Effector memory CD8-positive, alpha-beta T cell (primary cell): ENCODE results near the gene OR52N2.

Source experiments
- ATAC-seq: fragments of 150-1000 bp; cut with Tn5 transposase; replicated peaks from 2 replicates; pipeline ENCODE4 v1.10.0; 2021; ENCODE audit warnings: mild to moderate bottlenecking, moderate library complexity
- DNase-seq, 3 experiments: peaks; one replicate each; pipeline ENCODE4 v3.0.0; 2021
- H3K27ac Mint-ChIP-seq, 2 donors: one replicate each; pipeline ENCODE4 v1.8.0; 2022; ENCODE audit warnings: mild to moderate bottlenecking in 2 of 2, mixed read lengths in 2 of 2, moderate library complexity in 2 of 2
- H3K27me3 Mint-ChIP-seq, 2 donors: one replicate each; pipeline ENCODE4 v1.8.0; 2022; ENCODE audit warnings: mixed read lengths in 2 of 2
- H3K36me3 Mint-ChIP-seq: one replicate; pipeline ENCODE4 v1.8.0; 2022; ENCODE audit warnings: mild to moderate bottlenecking, moderate library complexity, mixed read lengths; ENCODE audit not compliant: insufficient read depth
- H3K4me1 Mint-ChIP-seq, 2 donors: one replicate each; pipeline ENCODE4 v1.8.0; 2022; ENCODE audit warnings: low read depth in 2 of 2, mixed read lengths in 2 of 2
- H3K4me3 Mint-ChIP-seq, 2 donors: one replicate each; pipeline ENCODE4 v1.8.0; 2022; ENCODE audit warnings: mild to moderate bottlenecking in 2 of 2, mixed read lengths in 2 of 2, moderate library complexity in 2 of 2
- H3K9me3 Mint-ChIP-seq, 2 donors: one replicate each; pipeline ENCODE4 v1.8.0; 2022; ENCODE audit warnings: mixed read lengths in 2 of 2
- total RNA-seq, 9 experiments: gene quantifications; one replicate each; lab custom pipeline; 2026; lab: John Stamatoyannopoulos, UW

OR52N2 gene
- total RNA-seq, result 0 reads per million in 9 experiments

DNA sequence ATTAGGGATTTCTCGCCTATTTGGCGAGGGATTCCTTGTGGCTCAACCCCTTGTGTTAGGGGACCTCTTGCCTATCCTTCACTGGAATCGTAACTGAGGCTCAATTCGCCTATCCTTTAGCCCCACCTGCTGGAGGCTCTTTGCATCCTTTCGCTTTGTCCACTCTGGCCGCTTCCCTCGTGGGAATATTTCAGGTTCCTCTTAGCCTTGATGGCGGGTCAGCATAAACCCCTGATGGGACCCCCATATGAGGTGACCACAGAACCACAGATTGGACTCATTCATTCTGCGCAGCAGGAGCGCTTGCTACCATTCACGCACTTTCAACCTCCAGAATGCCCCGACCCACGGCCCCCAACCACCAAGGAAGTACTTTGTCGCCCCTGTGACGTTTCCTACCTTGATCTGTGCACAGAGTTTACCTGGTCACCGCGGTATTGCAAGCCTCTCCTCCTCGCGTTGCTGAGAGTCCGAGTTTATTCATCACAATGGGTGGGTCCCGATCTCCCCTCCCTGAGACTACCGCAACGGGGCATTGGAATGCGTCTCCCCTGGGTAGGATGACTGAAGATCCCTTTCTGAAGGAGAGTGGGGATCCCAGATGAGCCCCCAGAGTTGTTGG, at the start of gene OR52N2:
TSS of gene OR52N2 (plus strand) at position 425 of the 622 bp plus-strand sequence. CDS start 11,412 bp downstream, outside the sequence.
- peak within 1 kb of the TSS; percentile 84 to 87 for H3K4me3 Mint-ChIP-seq
- H3K27ac Mint-ChIP-seq, result peak within 1 kb of the TSS; percentile 47 to 81
- DNase-seq (peak; percentile 69 to 74 (median 70)), ATAC-seq (peak; percentile 94)
- H3K4me1 Mint-ChIP-seq, result peaks cover 8 to 11% of the 10 kb centered on the region in 2 donors
- peaks cover 29 to 45% of the 10 kb centered on the region in 2 donors for H3K27me3 Mint-ChIP-seq
- H3K9me3 Mint-ChIP-seq, result no peaks in the 10 kb centered on the region
- H3K36me3 Mint-ChIP-seq, result no peaks in the 10 kb centered on the region

DNA sequence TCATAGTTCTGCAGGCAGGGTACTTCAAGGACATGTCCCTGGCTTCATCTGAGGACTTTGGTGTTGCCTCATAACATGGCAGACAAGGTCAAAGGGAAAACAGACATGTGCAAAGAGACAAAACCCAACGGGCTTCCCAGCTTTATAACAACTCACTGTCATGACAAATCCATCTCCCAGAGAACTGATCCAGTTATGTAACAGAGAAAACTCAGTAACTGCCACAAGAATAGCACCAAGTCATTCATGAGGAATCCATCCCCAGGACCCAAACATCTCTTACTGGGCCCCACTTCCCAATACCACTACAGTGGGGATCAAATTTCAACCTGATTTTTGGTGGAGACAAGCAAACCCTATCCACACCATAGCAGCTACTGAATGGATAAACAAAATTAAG, 41.7 kb upstream of the OR52N2 start:
- no peak overlapping the region for H3K27ac Mint-ChIP-seq
- no peak for ATAC-seq
- no peaks in the 10 kb centered on the region for H3K9me3 Mint-ChIP-seq
- no peak for DNase-seq
- H3K4me3 Mint-ChIP-seq, result no peak overlapping the region
- H3K4me1 Mint-ChIP-seq, result no peaks in the 10 kb centered on the region
- H3K27me3 Mint-ChIP-seq, result no peaks in the 10 kb centered on the region
- H3K36me3 Mint-ChIP-seq, result no peaks in the 10 kb centered on the region

DNA sequence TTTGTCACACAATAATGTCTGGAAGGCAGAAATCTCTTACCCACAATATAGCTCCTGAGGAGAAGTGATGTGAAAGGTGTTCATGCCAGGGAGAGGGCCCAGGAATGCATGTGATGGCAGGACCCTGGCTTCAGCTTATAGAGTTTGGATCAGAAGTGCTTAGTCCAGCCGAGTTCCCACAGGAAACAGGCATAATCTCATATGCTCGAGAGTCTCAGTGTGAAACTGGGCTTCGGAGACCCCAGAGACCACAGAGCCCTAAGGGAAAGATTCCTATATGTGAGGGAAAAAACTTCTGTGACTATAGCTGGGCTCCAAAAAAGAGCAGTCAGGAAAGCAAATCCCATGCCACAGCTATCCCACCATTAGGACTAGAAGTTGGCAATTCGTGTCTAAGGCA, 25.5 kb upstream of the OR52N2 start, which contains the start of gene OR52N5:
TSS of gene OR52N5 (minus strand) at position 101 of the 400 bp plus-strand sequence. CDS start 4,721 bp downstream, outside the sequence.
- H3K36me3 Mint-ChIP-seq, result no peaks in the 10 kb centered on the region
- no peak within 1 kb of the TSS for H3K27ac Mint-ChIP-seq
- H3K9me3 Mint-ChIP-seq, result no peaks in the 10 kb centered on the region
- peaks cover 16 to 26% of the 10 kb centered on the region in 2 donors for H3K27me3 Mint-ChIP-seq
- H3K4me3 Mint-ChIP-seq, result no peak within 1 kb of the TSS
- ATAC-seq (no peak), DNase-seq (no peak)
- no peaks in the 10 kb centered on the region for H3K4me1 Mint-ChIP-seq

DNA sequence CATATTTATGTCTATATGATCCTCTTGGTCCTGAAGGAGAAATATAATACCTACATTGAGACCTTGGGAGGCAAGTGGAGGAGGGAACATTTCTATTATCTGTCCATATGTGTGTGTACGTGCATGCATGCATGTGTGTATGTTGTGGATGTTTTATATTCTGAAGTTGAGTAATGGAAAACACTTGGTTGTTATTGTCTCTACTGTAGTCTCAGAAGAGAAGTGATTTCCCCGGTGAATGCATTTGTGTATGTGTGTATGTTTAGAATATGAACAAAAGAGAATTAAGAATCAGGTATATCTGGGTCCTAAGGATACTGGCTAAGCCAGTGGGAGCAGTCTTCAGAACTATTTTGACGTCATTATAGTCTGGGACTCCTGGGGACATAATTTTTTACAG, 17.6 kb upstream of the OR52N2 start, which contains the start of gene OR52N1:
TSS of gene OR52N1 (minus strand) at position 101 of the 400 bp plus-strand sequence. CDS start 2,449 bp downstream, outside the sequence.
- H3K36me3 Mint-ChIP-seq, result no peaks in the 10 kb centered on the region
- DNase-seq (no peak), ATAC-seq (no peak)
- no peaks in the 10 kb centered on the region for H3K9me3 Mint-ChIP-seq
- no peaks in the 10 kb centered on the region for H3K4me1 Mint-ChIP-seq
- no peak within 1 kb of the TSS for H3K27ac Mint-ChIP-seq
- H3K4me3 Mint-ChIP-seq, result no peak within 1 kb of the TSS
- H3K27me3 Mint-ChIP-seq, result peaks cover 21 to 23% of the 10 kb centered on the region in 2 donors

DNA sequence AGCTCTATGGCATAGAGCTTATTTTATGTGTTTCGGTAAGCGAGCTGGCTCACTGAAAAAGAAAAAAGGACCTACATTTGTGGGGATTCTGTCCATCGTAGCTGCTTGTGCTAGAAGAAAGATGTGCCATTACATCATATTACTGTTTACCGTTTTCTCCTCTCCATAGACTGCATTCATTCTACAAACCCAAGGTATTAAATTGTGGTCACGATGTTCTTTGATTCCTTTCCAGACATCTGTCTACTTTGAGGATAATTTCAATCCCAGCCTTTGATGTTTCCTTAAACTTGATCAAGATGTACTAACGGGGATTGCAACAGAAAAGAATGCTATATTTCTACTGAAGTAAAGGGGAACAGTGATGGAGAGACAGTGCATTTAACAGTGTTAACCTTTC, 12.2 kb upstream of the OR52N2 start:
- Mint-ChIP-seq H3K4me3 (no peak overlapping the region), H3K36me3 (no peaks in the 10 kb centered on the region), H3K9me3 (no peaks in the 10 kb centered on the region), H3K4me1 (no peaks in the 10 kb centered on the region), H3K27ac (no peak overlapping the region), H3K27me3 (peaks cover 42 to 46% of the 10 kb centered on the region in 2 donors)
- ATAC-seq (no peak), DNase-seq (no peak)

DNA sequence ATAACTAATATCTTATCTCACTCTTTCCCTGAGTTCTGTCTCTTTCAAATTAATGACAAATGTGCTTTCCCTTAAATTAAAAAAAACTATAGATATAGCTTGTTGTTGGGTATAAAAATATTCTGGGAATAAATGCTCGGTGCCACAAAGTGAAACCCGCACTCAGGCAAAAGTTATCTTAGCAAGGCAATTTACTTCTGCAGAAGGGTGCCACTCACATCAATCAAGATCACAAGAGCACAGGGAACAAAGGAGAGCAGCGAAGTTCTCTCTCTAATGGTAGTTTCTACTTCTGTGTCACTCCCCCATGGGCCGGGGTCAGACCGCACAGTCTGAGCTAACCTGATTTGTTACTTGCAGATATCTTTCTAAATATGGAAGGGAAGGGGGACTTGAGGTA, 4.7 kb upstream of the OR52N2 start:
- Mint-ChIP-seq H3K27ac (no peak overlapping the region), H3K4me1 (peaks cover 4 to 7% of the 10 kb centered on the region in 2 donors), H3K9me3 (no peaks in the 10 kb centered on the region), H3K4me3 (no peak overlapping the region), H3K27me3 (peaks cover 30 to 49% of the 10 kb centered on the region in 2 donors), H3K36me3 (no peaks in the 10 kb centered on the region)
- DNase-seq (no peak), ATAC-seq (no peak)

DNA sequence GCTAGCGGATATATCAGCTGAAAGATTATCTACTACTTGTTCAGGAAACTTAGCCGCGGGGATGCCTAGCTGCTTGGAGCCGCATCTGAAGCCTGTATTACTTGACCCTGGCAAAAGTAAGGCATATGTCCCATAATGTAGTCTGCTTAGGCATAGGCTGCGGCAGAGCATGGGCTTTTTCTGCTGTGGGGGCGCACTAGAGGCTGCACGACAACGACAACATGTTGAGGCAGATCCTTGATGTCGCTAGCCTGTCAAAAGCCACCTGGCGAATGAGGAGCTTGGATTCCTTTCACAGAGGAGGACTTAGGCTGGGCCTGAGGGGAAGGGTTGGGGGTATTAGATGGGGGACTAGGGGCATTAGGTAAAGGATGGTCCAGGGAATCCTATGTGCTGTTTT, 1.1 kb upstream of the OR52N2 start:
- Mint-ChIP-seq H3K36me3 (no peaks in the 10 kb centered on the region), H3K9me3 (no peaks in the 10 kb centered on the region), H3K4me1 (peaks cover 8 to 11% of the 10 kb centered on the region in 2 donors), H3K27ac (no peak overlapping the region), H3K27me3 (peaks cover 29 to 52% of the 10 kb centered on the region in 2 donors), H3K4me3 (no peak overlapping the region)
- no peak for DNase-seq
- no peak for ATAC-seq

DNA sequence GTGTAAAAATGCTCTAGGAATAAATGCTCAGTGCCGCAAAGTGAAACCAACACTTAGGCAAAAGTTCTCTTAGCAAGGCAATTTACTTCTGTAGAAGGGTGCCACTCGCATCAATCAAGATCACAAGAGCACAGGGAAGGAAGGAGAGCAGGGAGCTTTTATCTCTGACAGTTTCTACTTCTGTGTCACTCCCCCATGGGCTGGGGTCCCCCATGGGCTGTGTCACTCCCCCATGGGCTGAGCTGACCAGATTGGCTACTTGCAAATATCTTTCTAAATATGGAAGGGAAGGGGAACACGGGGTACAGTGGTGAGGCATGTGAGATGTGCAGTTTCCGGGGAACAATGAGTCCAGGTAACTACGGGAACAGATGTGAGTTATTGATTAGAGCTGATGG, 397 bp downstream of the OR52N2 start:
- ATAC-seq, result peak; percentile 26
- H3K36me3 Mint-ChIP-seq, result no peaks in the 10 kb centered on the region
- peaks cover 8 to 11% of the 10 kb centered on the region in 2 donors for H3K4me1 Mint-ChIP-seq
- peaks cover 29 to 43% of the 10 kb centered on the region in 2 donors for H3K27me3 Mint-ChIP-seq
- H3K27ac Mint-ChIP-seq, result peak overlapping the region; percentile 47 to 81
- no peaks in the 10 kb centered on the region for H3K9me3 Mint-ChIP-seq
- peak overlapping the region; percentile 84 to 87 for H3K4me3 Mint-ChIP-seq
- no peak for DNase-seq

DNA sequence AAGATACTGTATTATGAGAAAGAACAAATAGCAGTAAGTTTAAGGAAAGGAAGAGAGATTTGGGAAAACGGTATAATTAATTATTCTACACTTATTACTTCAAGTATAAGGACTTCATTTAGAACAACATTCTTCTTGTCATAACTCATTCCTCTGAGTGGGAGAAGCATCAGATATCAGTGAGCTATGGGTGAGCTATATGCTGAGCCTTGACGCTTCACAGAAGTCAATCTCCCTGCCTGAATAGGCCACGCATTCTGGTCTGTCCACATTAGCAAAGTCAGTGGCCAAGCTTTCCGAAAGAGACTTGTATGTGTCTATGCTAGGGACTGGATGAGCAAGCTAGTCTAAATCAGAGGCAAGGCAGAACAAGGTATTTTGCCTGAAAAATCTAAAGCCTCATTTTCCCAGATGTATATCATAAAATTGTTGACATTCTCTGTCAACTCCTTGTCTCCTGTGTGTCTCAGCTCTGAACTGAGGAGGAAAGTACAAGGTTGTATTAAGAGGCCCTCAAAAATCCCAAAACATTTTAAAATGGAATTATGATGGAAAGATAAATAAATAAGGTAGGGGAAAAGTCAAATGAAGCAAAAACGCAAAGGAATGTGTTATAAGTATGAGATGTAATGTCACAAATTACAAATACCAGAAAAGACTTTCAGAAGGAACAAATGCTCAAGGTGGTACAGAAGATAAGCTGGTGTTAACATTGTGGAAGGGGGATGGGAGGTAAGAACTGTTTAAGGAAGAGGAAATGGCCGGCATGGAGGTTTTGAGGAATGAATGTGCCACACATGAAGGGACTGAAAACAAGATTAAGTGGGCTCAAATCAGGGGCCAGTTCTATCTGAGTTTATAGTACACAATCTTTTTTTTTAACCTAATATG, 1.4 kb downstream of the OR52N2 start:
- Mint-ChIP-seq H3K36me3 (no peaks in the 10 kb centered on the region), H3K9me3 (no peaks in the 10 kb centered on the region), H3K27ac (no peak overlapping the region), H3K4me3 (no peak overlapping the region), H3K4me1 (peaks cover 8 to 11% of the 10 kb centered on the region in 2 donors), H3K27me3 (peaks cover 29 to 39% of the 10 kb centered on the region in 2 donors)
- ATAC-seq (no peak), DNase-seq (no peak)

DNA sequence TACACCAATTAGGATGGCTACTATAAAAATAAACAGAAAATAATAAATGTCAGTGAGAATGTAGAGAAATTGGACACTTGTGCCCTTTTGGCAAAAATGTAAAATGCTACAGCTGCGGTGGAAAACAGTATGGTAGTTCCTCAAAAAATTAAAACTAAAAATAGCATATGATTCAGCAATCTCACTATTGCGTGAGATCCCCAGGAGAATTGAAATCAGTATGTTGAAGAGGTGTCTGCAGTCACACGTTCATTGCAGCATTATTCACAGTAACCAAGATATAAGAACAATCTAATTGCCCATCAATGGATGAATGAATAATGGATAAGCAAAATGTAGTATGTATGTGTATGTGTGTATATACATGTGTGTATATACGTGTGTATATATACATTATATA, 6.8 kb downstream of the OR52N2 start:
- Mint-ChIP-seq H3K27ac (no peak overlapping the region), H3K36me3 (no peaks in the 10 kb centered on the region), H3K4me3 (no peak overlapping the region), H3K9me3 (no peaks in the 10 kb centered on the region), H3K27me3 (peaks cover 3 to 9% of the 10 kb centered on the region in 2 donors), H3K4me1 (peaks cover 2 to 8% of the 10 kb centered on the region in 2 donors)
- ATAC-seq (no peak), DNase-seq (no peak)

DNA sequence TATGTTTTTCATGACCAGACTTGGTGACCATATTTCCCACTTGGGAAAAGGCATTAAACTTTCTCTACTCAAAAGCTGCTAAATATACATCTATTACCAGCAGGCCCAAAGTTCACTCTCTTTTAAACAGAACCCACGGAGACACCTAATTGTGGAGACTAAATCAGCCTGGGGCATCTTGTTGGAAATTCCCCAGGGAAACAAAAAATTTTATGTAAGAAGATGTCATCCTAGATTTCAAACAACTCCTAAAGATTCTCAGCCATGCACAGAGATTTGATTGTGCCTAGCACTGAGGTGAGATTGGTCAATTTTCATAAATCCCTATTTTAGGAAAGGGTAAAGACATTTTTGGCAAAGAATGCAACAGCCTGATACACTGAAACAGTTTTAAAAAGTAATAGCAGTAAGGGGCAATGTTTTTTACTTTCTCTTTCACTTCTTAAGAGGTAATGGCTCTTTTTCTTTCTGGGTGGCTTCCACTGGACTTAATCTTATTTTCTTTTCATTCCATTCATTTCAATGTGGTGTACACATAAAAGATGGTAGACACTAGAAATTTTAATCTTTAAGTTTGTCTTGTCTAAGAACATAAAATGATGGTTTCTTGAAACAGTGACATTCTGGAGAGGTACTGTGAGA, 9.6 kb downstream of the OR52N2 start:
- peaks cover 2 to 8% of the 10 kb centered on the region in 2 donors for H3K4me1 Mint-ChIP-seq
- peak overlapping the region; percentile 66 to 77 for H3K4me3 Mint-ChIP-seq
- DNase-seq, result no peak
- peaks cover 5 to 9% of the 10 kb centered on the region in 2 donors for H3K27me3 Mint-ChIP-seq
- H3K27ac Mint-ChIP-seq, result peak overlapping the region; percentile 44 to 77
- no peak for ATAC-seq
- no peaks in the 10 kb centered on the region for H3K36me3 Mint-ChIP-seq
- no peaks in the 10 kb centered on the region for H3K9me3 Mint-ChIP-seq

DNA sequence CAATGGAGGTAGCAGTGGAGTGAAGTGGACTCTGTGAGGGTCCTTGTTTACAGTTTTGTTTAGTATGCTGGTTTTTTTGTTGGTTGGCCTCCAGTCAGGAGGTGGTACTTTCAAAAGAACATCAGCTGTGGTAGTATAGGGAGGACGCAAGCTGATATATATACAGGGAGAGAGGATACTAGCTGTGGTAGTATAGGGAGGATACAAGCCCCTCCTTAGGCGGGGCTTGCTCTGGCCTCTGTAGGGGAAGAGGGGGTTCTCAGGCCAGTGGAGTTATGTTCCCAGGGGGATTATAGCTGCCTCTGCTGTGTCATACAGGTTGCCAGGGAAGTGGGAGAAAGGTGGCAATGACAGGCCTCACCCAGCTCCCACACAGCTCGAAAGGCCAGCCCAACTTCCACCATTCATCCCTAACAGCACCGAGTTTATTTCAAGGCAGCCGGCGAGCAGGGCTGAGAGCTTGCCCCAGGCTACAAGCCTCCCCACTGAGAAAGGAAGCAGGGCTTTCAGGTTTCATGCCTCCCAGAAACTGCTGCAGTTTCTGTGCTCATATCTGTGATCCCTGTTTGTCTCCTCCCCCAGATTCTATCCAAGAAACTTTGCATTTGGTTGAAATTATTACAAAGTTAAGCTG, 22.6 kb downstream of the OR52N2 start:
- no peaks in the 10 kb centered on the region for H3K9me3 Mint-ChIP-seq

DNA sequence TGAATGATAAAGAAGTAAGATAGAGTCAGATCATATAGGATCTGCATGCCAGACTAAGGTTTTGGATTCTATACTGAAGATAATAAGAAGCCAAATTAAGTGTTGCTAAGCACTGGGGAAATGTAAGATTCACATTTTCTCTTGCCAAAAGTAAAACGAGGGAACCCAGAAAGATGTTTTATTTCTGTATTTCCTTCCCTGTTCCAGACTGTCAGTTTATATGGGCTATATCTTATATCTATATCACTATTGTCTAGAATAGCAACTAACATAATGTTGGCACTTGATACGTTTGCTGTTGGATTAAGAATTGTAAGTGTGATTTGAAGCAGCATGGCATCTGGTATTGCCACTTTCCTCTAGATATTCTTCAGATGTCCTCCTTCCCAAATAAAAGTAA, 24.7 kb downstream of the OR52N2 start:
- Mint-ChIP-seq H3K9me3 (peaks cover 0 to 3% of the 10 kb centered on the region in 2 donors), H3K4me1 (no peaks in the 10 kb centered on the region), H3K36me3 (peaks cover 2% of the 10 kb centered on the region), H3K27me3 (peaks cover 25 to 29% of the 10 kb centered on the region in 2 donors), H3K4me3 (no peak overlapping the region), H3K27ac (no peak overlapping the region)
- DNase-seq (no peak), ATAC-seq (no peak)

More for the DNA sequence above, 22.6 kb downstream of the OR52N2 start:
- H3K27ac Mint-ChIP-seq, result no peak overlapping the region
- H3K36me3 Mint-ChIP-seq, result peaks cover 2% of the 10 kb centered on the region
- H3K27me3 Mint-ChIP-seq, result peaks cover 21 to 24% of the 10 kb centered on the region in 2 donors
- DNase-seq (no peak), ATAC-seq (no peak)
- no peaks in the 10 kb centered on the region for H3K4me1 Mint-ChIP-seq
- no peak overlapping the region for H3K4me3 Mint-ChIP-seq
